GM12874 (cell line): Measurements from ENCODE around the gene UNC13A.

Source experiments
- TF ChIP-seq, protein P1 (sequence below): IDR thresholded peaks from 2 replicates; pipeline ENCODE4 v1.5.1; 2011; ENCODE audit warnings: low read depth, mild to moderate bottlenecking, control low read depth, low read length, moderate library complexity; ENCODE audit not compliant: insufficient read depth

Gene UNC13A

DNA sequence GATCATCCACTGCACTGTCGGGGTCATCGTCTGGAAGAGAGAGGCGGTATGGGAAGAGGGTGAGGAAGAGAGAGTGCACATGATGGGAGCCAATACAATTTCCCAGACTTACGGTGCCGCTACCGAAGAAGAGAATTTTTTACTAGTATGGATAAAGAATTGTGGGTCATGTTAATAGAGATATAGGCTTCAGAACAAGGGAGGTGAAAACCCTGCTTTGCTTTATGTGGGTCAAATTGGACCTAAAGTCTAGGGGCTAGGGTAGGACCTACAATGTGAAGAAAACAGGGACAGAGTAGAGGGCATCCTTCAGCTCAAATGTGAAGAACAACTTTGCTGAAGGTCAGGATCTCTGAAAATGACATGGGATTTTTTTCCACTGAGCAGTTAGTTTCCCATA is 29.9 kb downstream of the UNC13A start:
- TF ChIP-seq, protein P1, sequence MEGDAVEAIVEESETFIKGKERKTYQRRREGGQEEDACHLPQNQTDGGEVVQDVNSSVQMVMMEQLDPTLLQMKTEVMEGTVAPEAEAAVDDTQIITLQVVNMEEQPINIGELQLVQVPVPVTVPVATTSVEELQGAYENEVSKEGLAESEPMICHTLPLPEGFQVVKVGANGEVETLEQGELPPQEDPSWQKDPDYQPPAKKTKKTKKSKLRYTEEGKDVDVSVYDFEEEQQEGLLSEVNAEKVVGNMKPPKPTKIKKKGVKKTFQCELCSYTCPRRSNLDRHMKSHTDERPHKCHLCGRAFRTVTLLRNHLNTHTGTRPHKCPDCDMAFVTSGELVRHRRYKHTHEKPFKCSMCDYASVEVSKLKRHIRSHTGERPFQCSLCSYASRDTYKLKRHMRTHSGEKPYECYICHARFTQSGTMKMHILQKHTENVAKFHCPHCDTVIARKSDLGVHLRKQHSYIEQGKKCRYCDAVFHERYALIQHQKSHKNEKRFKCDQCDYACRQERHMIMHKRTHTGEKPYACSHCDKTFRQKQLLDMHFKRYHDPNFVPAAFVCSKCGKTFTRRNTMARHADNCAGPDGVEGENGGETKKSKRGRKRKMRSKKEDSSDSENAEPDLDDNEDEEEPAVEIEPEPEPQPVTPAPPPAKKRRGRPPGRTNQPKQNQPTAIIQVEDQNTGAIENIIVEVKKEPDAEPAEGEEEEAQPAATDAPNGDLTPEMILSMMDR, result no peak

DNA sequence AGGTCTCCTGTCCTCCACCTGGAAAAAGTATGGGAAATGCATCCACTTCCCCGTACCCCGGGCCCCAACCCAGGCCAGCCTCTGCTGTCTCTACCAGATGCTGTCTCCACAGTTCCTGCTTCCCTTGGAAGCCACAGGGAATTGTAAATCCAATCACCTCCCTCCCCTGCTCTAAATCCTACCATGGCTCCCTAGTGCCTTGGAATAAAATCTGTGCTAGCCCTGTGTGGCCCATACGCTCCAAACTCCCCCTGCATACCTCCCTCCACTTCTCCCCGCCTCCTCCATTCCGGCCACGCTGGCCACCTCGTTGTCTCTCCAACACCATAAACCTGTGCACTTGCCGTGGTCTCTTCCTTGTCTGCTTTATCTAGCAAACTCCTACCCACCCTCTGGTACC is 31.2 kb downstream of the UNC13A start:
- TF ChIP-seq, protein P1, result no peak

DNA sequence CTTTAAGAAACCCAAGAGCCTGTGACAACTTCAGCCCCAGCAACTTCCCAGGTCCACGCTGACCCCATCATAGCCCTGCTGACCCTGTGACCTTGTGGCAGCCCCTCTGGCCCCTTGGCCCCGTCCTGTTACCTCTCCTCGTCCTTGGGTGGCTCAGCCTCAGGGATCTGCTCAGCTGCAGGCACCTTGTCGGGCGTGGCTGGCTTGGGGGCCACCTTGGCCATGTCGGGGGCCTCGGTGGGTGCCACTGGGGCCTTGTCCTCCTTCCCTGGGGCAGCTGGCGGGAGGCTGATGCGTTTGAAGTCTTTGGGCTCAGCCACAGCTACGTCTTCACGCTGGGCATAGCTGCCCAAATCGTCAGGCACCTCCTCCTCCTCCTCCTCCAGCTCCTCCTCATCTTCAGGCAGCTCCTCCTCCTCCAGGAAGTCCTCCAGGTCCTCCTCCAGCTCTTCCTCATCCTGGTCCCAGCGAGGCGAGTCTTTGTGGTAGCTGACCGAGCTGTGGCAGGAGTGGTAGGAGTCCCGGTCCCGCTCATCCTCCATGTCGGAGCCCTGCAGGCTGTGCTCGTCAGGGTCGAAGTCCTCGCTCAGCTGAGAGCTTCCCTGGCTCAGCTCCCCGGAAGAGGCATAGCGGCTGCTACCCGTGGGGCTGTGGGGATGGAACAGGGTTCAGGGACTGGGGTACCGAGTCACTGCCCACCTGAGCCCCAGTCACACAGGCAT is 32.2 kb downstream of the UNC13A start:
- TF ChIP-seq, protein P1, result no peak

- TF ChIP-seq, protein P1, result no peak
These were observed 33.2 kb downstream of the UNC13A start for GRCh38 chr19:17654993-17655392.

- TF ChIP-seq, protein P1, result no peak
These were observed 35.5 kb downstream of the UNC13A start for GRCh38 chr19:17652627-17653026.

GRCh38 chr19:17648786-17649185 is 39.4 kb downstream of the UNC13A start:
- TF ChIP-seq, protein P1, result no peak

- TF ChIP-seq, protein P1, result no peak
These were observed 40.0 kb downstream of the UNC13A start for GRCh38 chr19:17648097-17648660.
